ENCODE measurements around the gene JMJD7.

The JMJD7 gene

GRCh38 chr15:41848631-41849030 is 20.7 kb downstream of the JMJD7 start:
- no peak for DNase-seq

- no peak for DNase-seq
These were observed 21.3 kb downstream of the JMJD7 start for GRCh38 chr15:41849204-41849603.

- DNase-seq: no peak
These were observed 22.0 kb downstream of the JMJD7 start for GRCh38 chr15:41849861-41850260.

GRCh38 chr15:41850482-41851166 is 22.7 kb downstream of the JMJD7 start:
- no peak for DNase-seq

GRCh38 chr15:41851167-41851523 is 23.3 kb downstream of the JMJD7 start:
- no peak for DNase-seq

- no peak for DNase-seq
These were observed 24.0 kb downstream of the JMJD7 start for GRCh38 chr15:41851755-41852370.

GRCh38 chr15:41852736-41853590 is 25.1 kb downstream of the JMJD7 start:
- DNase-seq: no peak

GRCh38 chr15:41853831-41854230 is 25.9 kb downstream of the JMJD7 start:
- DNase-seq: no peak

- DNase-seq: no peak
These were observed 26.6 kb downstream of the JMJD7 start for GRCh38 chr15:41854443-41854842.

GRCh38 chr15:41855261-41855961 is 27.5 kb downstream of the JMJD7 start:
- DNase-seq: peak; percentile 57

GRCh38 chr15:41856262-41856661 is 28.4 kb downstream of the JMJD7 start:
- DNase-seq: no peak

GRCh38 chr15:41856716-41857115 is 28.8 kb downstream of the JMJD7 start:
- no peak for DNase-seq

- no peak for DNase-seq
These were observed 29.4 kb downstream of the JMJD7 start for GRCh38 chr15:41857316-41857715.

GRCh38 chr15:41858756-41859155 is 30.9 kb downstream of the JMJD7 start:
- no peak for DNase-seq

GRCh38 chr15:41860049-41860828 is 32.3 kb downstream of the JMJD7 start:
- no peak for DNase-seq

- no peak for DNase-seq
These were observed 34.0 kb downstream of the JMJD7 start for GRCh38 chr15:41861736-41862356.

GRCh38 chr15:41862515-41863116 is 34.7 kb downstream of the JMJD7 start:
- no peak for DNase-seq

- no peak for DNase-seq
These were observed 37.7 kb downstream of the JMJD7 start for GRCh38 chr15:41865490-41866055.

GRCh38 chr15:41866263-41866703 is 38.4 kb downstream of the JMJD7 start:
- DNase-seq: peak; percentile 41

GRCh38 chr15:41866872-41867579 is 39.1 kb downstream of the JMJD7 start:
- DNase-seq: no peak

Measured in retina (tissue), 1 donor.